Measurements from ENCODE around the gene POTEH.
"Not testable (repeated sequence)": the region's sequence is repeated elsewhere in the genome, so short reads cannot be mapped to it uniquely, and the experiment has no call there.

GRCh38 chr22:15687086-15687485 is 2.7 kb upstream of the POTEH start:
- TF ChIP-seq CTCF (IDR thresholded peaks at IDR 0.05; ENCODE audit: insufficient read depth, low read length, poor library complexity, severe bottlenecking); EZH2phosphoT487 (conservative IDR thresholded peaks at IDR 0.05; ENCODE audit: low read length): not testable (repeated sequence)
